ENCODE data around the gene PSMD6. TPM values are rescaled to one million over a fixed set of nuclear protein-coding genes. Genes with fewer than 3 reads are reported as not detected.

PSMD6 gene
- total RNA-seq, 2 experiments from 2014 or later, result 119 to 126 TPM

DNA sequence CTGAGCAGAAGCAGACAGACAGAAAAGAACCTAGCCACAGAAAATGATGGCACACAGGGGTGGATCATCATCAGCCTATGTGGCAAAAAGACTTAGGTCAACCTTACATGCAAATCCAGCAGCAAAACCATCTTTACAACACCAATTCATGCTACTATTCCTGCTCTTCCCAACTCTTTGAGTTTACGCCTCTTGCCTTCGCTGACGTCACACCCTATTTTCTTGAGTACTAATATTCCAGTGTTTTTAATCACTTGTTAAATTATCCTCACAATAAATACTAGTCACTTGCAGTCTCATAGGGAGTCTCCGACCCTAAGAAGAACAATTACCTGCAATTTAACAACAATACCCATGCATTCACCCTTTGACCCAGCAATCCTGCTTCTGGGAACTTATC is 6.0 kb upstream of the PSMD6 start:
- ATAC-seq (ENCODE audit: poor library complexity) (no peak), DNase-seq (no peak)
- Mint-ChIP-seq H3K4me1 (ENCODE audit: low read depth) (peaks cover 8% of the 10 kb centered on the region), H3K9me3 (no peaks in the 10 kb centered on the region), H3K27ac (no peak overlapping the region), H3K4me3 (no peak overlapping the region), H3K27me3 (peaks cover 31% of the 10 kb centered on the region), H3K36me3 (ENCODE audit: low read depth) (no peaks in the 10 kb centered on the region)
- H3K4me1 ChIP-seq (ENCODE audit: insufficient read depth, low read length), result peaks cover 9% of the 10 kb centered on the region
- CTCF ChIA-PET, result no interaction called here
- intact Hi-C loops (cut with DNase I, micrococcal nuclease), result no loop called here
- H3K27me3 ChIP-seq (ENCODE audit: control insufficient read depth in 1 of 2, insufficient read depth in 2 of 2, low read length in 2 of 2), result peaks cover 13 to 17% of the 10 kb centered on the region in 2 experiments
- H3K4me3 ChIP-seq (ENCODE audit: low read length), result no peak overlapping the region
- TF ChIP-seq CTCF (IDR thresholded peaks at IDR 0.05), result no peak
- no peak overlapping the region for H3K27ac ChIP-seq (ENCODE audit: low read depth in 1 of 2, low read length in 2 of 2)
- no peaks in the 10 kb centered on the region for H3K9me3 ChIP-seq (ENCODE audit: control insufficient read depth in 1 of 2, insufficient read depth in 1 of 2, low read length in 2 of 2)
- no peaks in the 10 kb centered on the region for H3K36me3 ChIP-seq (ENCODE audit: insufficient read depth, low read length)
- POLR2A ChIA-PET, result no interaction called here

DNA sequence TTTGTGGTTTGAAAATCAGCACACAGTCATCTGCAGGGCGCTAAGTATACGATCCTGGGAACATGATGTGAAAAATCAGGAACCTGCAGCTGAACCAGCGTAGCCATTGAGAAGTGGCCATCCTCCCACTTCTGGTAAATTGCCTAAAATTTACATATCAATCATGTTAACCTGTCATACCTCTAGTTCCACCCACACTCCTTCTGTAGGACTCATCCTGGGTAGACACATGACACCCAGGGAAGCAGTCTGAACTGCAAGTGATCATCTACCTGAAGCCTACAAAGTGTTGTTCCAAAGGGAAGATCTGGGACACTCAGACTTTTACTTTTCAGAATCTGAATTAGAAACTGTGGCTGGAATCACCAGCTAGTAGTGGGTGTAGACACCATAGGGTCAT is 5.5 kb upstream of the PSMD6 start:
- POLR2A ChIA-PET, result no interaction called here
- Histone ChIP-seq H3K9me3 (ENCODE audit: control insufficient read depth in 1 of 2, insufficient read depth in 1 of 2, low read length in 2 of 2) (no peaks in the 10 kb centered on the region), H3K4me1 (ENCODE audit: insufficient read depth, low read length) (peaks cover 14% of the 10 kb centered on the region), H3K27me3 (ENCODE audit: control insufficient read depth in 1 of 2, insufficient read depth in 2 of 2, low read length in 2 of 2) (peaks cover 13 to 17% of the 10 kb centered on the region in 2 experiments), H3K4me3 (ENCODE audit: low read length) (no peak overlapping the region), H3K36me3 (ENCODE audit: insufficient read depth, low read length) (no peaks in the 10 kb centered on the region), H3K27ac (ENCODE audit: low read depth in 1 of 2, low read length in 2 of 2) (no peak overlapping the region)
- Mint-ChIP-seq H3K27ac (no peak overlapping the region), H3K4me1 (ENCODE audit: low read depth) (peaks cover 14% of the 10 kb centered on the region), H3K4me3 (no peak overlapping the region), H3K36me3 (ENCODE audit: low read depth) (peaks cover 1% of the 10 kb centered on the region), H3K9me3 (no peaks in the 10 kb centered on the region), H3K27me3 (peaks cover 28% of the 10 kb centered on the region)
- ATAC-seq (ENCODE audit: poor library complexity) (no peak), DNase-seq (no peak)
- no peak for TF ChIP-seq CTCF (IDR thresholded peaks at IDR 0.05)
- intact Hi-C loops (cut with DNase I, micrococcal nuclease), result no loop called here
- CTCF ChIA-PET, result no interaction called here

DNA sequence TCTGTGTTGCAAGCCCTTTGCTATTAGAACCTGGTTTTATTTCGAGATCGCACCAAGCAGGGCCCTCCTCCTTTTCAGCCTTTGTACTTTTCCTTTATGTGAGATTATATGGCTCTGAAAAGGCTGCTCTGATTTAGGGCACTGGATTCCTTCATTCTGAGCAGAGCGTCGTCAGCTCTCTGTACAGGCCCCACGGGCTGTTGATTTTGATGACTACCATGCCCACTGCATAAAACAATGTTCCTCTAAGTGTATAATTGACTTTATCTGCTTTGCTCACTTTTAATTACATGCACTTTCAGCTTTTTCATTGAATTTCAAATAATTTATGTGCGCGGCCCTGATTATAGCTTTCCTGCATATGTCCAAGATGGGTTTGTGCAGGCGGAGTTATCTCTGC is 4.4 kb upstream of the PSMD6 start:
- CTCF ChIA-PET, result no interaction called here
- ATAC-seq (ENCODE audit: poor library complexity) (no peak), DNase-seq (no peak)
- intact Hi-C loops (cut with DNase I, micrococcal nuclease), result no loop called here
- Mint-ChIP-seq H3K4me1 (ENCODE audit: low read depth) (peaks cover 21% of the 10 kb centered on the region), H3K27me3 (peaks cover 28% of the 10 kb centered on the region), H3K27ac (no peak overlapping the region), H3K4me3 (no peak overlapping the region), H3K9me3 (no peaks in the 10 kb centered on the region), H3K36me3 (ENCODE audit: low read depth) (peaks cover 10% of the 10 kb centered on the region)
- Histone ChIP-seq H3K27ac (ENCODE audit: low read depth in 1 of 2, low read length in 2 of 2) (no peak overlapping the region), H3K4me1 (ENCODE audit: insufficient read depth, low read length) (peaks cover 20% of the 10 kb centered on the region), H3K9me3 (ENCODE audit: control insufficient read depth in 1 of 2, insufficient read depth in 1 of 2, low read length in 2 of 2) (no peaks in the 10 kb centered on the region), H3K4me3 (ENCODE audit: low read length) (no peak overlapping the region), H3K27me3 (ENCODE audit: control insufficient read depth in 1 of 2, insufficient read depth in 2 of 2, low read length in 2 of 2) (peaks cover 13 to 17% of the 10 kb centered on the region in 2 experiments), H3K36me3 (ENCODE audit: insufficient read depth, low read length) (no peaks in the 10 kb centered on the region)
- POLR2A ChIA-PET, result no interaction called here
- no peak for TF ChIP-seq CTCF (IDR thresholded peaks at IDR 0.05)

All from CD4-positive, alpha-beta T cell (primary cell).